Measurements from ENCODE around the gene NXNL1. TPM values are rescaled to one million over a fixed set of nuclear protein-coding genes. Genes with fewer than 3 reads are reported as not detected.
A peak's percentile ranks its signal among the peaks of the same experiment; 100 is the strongest.

NXNL1 gene
- total and polyA plus RNA-seq, 8 donors, result 0.28 TPM; not detected in 7

DNA sequence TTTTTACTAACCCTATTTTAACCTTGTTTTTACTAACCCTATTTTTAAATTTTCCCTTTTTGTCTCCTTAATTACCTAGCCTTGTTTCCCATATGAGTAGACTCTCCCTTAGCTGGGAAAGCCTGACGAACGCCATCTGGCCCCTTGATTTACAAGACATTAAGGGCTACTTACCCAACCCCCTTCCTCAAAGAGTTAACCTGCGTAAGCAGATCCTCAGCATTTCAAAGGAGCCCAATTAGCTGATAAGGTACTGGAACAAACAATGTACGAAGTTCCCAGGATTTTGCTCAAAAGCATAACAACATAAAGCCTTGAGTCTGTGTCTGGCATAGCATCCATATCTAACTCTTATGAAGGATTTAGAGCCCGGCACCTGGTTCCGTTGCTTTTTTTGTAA lies 45.6 kb downstream of the NXNL1 start:
- Histone ChIP-seq H3K27ac (no peak overlapping the region), H3K27me3 (no peaks in the 10 kb centered on the region), H3K36me3 (peaks cover 0 to 36% of the 10 kb centered on the region in 2 donors), H3K4me1 (peaks cover 5 to 26% of the 10 kb centered on the region in 2 donors), H3K4me3 (no peak overlapping the region), H3K9me3 (no peaks in the 10 kb centered on the region)
- DNase-seq (no peak), ATAC-seq (no peak)
- intact Hi-C loops (cut with DNase I), result no loop called here
- TF ChIP-seq, protein P1, sequence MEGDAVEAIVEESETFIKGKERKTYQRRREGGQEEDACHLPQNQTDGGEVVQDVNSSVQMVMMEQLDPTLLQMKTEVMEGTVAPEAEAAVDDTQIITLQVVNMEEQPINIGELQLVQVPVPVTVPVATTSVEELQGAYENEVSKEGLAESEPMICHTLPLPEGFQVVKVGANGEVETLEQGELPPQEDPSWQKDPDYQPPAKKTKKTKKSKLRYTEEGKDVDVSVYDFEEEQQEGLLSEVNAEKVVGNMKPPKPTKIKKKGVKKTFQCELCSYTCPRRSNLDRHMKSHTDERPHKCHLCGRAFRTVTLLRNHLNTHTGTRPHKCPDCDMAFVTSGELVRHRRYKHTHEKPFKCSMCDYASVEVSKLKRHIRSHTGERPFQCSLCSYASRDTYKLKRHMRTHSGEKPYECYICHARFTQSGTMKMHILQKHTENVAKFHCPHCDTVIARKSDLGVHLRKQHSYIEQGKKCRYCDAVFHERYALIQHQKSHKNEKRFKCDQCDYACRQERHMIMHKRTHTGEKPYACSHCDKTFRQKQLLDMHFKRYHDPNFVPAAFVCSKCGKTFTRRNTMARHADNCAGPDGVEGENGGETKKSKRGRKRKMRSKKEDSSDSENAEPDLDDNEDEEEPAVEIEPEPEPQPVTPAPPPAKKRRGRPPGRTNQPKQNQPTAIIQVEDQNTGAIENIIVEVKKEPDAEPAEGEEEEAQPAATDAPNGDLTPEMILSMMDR (IDR thresholded peaks at IDR 0.05), result no peak

DNA sequence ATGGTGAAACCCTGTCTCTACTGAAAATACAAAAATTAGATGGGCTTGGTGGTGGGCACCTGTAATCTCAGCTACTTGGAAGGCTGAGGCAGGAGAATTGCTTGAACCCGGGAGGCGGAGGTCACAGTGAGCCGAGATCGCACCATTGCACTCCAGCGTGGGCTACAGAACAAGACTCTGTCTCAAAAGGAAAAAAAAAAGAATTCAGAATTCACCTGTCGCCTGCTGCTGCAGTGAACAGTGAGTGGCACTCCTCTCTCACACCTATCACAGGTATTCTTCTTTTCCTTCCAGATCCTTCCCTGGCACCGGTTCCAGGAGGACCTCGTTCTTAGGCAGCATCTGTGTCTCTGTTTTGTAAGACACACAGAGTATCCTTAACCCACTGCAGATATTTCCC lies 46.6 kb downstream of the NXNL1 start:
- Histone ChIP-seq H3K4me3 (no peak overlapping the region), H3K27ac (no peak overlapping the region), H3K9me3 (no peaks in the 10 kb centered on the region), H3K27me3 (no peaks in the 10 kb centered on the region), H3K36me3 (peaks cover 0 to 36% of the 10 kb centered on the region in 2 donors), H3K4me1 (peaks cover 3 to 24% of the 10 kb centered on the region in 2 donors)
- TF ChIP-seq, protein P1 (IDR thresholded peaks at IDR 0.05), result no peak
- intact Hi-C loops (cut with DNase I), result no loop called here
- no peak for ATAC-seq
- no peak for DNase-seq

DNA sequence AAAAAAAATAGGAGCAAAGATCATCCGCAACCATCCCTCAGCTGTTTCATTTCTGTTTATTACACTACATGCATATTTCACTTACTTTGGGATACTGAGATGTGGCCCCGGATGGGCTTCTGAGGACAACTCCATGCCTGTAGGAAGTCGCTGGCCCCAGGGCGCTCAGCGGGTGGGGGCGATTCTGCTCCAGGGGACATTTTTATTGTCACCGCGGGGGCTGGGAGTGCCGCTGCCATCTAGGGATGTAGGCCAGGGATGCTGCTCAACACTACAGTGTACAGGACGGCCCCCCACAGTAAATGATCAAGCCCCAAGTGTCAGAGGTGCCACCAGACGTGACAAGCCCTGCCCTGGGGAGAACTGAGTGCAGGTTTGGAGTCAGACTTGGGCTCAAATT lies 48.9 kb downstream of the NXNL1 start:
- TF ChIP-seq, protein P1 (IDR thresholded peaks at IDR 0.05), result no peak
- Histone ChIP-seq H3K9me3 (no peaks in the 10 kb centered on the region), H3K36me3 (peaks cover 0 to 36% of the 10 kb centered on the region in 2 donors), H3K4me1 (peaks cover 0 to 35% of the 10 kb centered on the region in 2 donors), H3K4me3 (no peak overlapping the region), H3K27me3 (no peaks in the 10 kb centered on the region), H3K27ac (peak overlapping the region in 1 of 2 donors; percentile 64)
- intact Hi-C loops (cut with DNase I), result no loop called here
- DNase-seq, result no peak
- ATAC-seq, result no peak

DNA sequence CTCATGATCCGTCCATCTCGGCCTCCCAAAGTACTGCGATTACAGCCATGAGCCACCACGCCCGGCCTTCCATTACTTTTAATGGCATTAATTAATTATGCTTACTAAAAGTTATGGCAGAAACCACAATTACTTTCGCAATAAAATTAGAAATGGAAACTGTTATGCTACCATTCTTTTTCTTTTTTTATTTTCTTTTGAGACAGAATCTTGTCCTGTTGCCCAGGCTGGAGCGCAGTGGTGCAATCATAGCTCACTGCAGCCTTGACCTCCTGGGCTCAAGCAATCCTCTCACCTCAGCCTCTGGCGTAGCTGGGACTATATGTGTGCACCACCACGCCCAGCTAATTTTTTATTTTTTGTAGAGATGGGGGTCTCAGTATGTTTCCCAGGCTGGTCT lies 50.7 kb downstream of the NXNL1 start:
- intact Hi-C loops (cut with DNase I), result no loop called here
- H3K4me3 ChIP-seq, result no peak overlapping the region
- no peak for DNase-seq
- no peaks in the 10 kb centered on the region for H3K9me3 ChIP-seq
- TF ChIP-seq, protein P1 (IDR thresholded peaks at IDR 0.05), result no peak
- peaks cover 0 to 30% of the 10 kb centered on the region in 2 donors for H3K36me3 ChIP-seq
- peaks cover 0 to 46% of the 10 kb centered on the region in 2 donors for H3K4me1 ChIP-seq
- no peak for ATAC-seq
- H3K27me3 ChIP-seq, result no peaks in the 10 kb centered on the region
- H3K27ac ChIP-seq, result no peak overlapping the region

DNA sequence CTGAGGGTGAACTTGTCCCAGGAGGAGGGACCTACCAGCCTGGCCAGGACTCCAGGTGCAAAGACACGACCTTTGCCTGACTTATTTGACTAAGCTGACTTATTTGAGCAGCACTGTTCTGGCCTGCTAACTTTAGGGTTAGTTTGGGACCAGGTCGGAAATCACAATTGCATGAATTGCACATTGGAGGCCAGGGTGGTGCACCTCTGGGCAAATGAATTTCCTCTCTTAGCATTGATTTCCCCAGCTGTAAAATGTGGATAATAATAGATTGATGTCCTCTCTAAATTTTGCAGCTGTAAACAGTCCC lies 53.9 kb downstream of the NXNL1 start:
- H3K27ac ChIP-seq, result peak overlapping the region; percentile 86 to 89
- H3K4me3 ChIP-seq, result peak overlapping the region in 1 of 2 donors; percentile 66
- TF ChIP-seq, protein P1 (IDR thresholded peaks at IDR 0.05), result no peak
- DNase-seq, result no peak
- H3K36me3 ChIP-seq, result peaks cover 0 to 17% of the 10 kb centered on the region in 2 donors
- no peak for ATAC-seq
- H3K4me1 ChIP-seq, result peaks cover 0 to 52% of the 10 kb centered on the region in 2 donors
- intact Hi-C loops (cut with DNase I), result no loop called here
- H3K27me3 ChIP-seq, result no peaks in the 10 kb centered on the region
- no peaks in the 10 kb centered on the region for H3K9me3 ChIP-seq

Data from left lung (tissue), 10 donors.